Stomach (tissue), 4 donors: ENCODE results near the gene TNRC6B.

Experiments used
- EP300 ChIP-seq: sonication (generic); formaldehyde crosslinking; IDR thresholded peaks from one replicate; pipeline ENCODE4 v1.6.1; 2017; ENCODE audit warnings: antibody characterized with exemption
- POLR2A ChIP-seq, 4 donors: fragments of 450-650 bp; IDR thresholded peaks; one replicate each; pipeline ENCODE4 v1.6.1; 2016; ENCODE audit warnings: antibody characterized with exemption in 4 of 4, control low read depth in 2 of 4, mild to moderate bottlenecking in 1 of 4, moderate library complexity in 1 of 4
- POLR2AphosphoS5 ChIP-seq, 3 donors: sonication (generic); formaldehyde crosslinking; IDR thresholded peaks; one replicate each; pipeline ENCODE4 v1.6.1; 2016; ENCODE audit warnings: antibody characterized with exemption in 3 of 3
- TF ChIP-seq, protein P1 (sequence below), 7 experiments: fragments of 450-650 bp in 4 of 7; fragments of 200-600 bp in 3 of 7; sonication (generic) in 3 of 7; IDR thresholded peaks; one replicate each; pipeline ENCODE4 v1.5.1; 2016 to 2019; ENCODE audit warnings: antibody characterized with exemption in 7 of 7, control low read depth in 2 of 7, mild to moderate bottlenecking in 1 of 7

DNA sequence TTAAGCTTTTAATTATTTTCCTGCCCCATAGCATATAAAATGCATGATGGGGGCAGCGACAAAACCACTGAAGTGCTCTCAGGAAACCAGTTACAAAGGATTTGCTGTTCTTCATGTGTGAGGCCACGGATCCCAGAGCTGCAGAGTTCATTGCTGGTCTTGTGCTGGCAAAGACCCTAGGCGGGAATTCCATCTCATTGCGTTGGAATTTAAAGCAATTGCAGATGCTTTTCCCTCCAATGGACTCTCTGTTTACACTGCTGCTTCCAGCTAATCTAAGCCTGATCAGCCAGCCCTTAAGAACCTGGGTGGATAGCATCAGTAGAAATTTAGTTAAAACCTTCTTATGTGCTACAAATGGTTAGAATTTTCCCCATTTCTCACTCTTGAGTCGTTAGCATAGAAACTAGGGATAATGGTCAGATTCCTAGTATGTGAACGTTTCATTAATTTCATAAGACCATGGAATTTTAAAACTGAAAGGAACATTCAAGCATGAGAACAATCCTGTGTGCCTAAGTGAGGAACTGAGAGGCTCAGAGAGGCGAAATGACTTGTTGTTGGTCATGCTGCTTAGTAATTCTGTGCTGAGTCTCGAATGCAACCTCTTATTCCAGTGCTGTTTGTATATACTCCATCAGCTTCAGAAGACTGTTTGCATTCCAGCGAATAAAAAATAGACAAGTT, 132.5 kb downstream of the TNRC6B start:
- TF ChIP-seq EP300: no peak
- TF ChIP-seq POLR2A (IDR thresholded peaks at IDR 0.05): no peak
- TF ChIP-seq, protein P1, sequence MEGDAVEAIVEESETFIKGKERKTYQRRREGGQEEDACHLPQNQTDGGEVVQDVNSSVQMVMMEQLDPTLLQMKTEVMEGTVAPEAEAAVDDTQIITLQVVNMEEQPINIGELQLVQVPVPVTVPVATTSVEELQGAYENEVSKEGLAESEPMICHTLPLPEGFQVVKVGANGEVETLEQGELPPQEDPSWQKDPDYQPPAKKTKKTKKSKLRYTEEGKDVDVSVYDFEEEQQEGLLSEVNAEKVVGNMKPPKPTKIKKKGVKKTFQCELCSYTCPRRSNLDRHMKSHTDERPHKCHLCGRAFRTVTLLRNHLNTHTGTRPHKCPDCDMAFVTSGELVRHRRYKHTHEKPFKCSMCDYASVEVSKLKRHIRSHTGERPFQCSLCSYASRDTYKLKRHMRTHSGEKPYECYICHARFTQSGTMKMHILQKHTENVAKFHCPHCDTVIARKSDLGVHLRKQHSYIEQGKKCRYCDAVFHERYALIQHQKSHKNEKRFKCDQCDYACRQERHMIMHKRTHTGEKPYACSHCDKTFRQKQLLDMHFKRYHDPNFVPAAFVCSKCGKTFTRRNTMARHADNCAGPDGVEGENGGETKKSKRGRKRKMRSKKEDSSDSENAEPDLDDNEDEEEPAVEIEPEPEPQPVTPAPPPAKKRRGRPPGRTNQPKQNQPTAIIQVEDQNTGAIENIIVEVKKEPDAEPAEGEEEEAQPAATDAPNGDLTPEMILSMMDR (IDR thresholded peaks at IDR 0.05): no peak
- peak in 1 of 3 donors; percentile 37 for TF ChIP-seq POLR2AphosphoS5 (IDR thresholded peaks at IDR 0.05)
